Measurements from ENCODE around the gene ANKRD27. TPM values are rescaled to one million over a fixed set of nuclear protein-coding genes. Genes with fewer than 3 reads are reported as not detected.
A peak's percentile ranks its signal among the peaks of the same experiment; 100 is the strongest.

ANKRD27 gene
- polyA plus RNA-seq, 1 of the 3 experiments (the other 2 are of a cell fraction) = 16.5 TPM

DNA sequence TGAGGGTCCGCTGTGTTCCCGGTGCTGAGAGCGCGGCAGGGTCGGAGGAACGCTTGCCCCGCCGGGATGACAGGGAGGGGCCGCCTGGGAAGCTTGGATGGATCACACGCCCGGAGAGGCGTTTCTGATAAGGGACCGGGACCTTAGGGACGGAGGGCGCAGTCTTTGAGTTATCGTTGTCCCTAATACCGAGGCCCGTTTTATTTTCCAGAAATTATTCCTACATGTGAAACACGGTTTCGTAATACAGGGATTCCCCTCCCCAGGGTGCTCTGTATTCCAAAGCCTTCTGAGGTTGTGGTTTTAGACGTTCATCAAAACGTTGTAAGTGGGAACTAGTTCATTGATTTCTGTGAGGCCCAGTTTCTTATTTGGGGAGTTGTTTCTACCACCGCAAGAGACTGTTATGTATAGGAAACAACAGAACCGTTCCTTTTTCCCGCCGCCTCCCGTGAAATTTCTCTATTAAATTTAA, 93.2 kb downstream of the ANKRD27 start:
- ChIA-PET POLR2A (interaction anchor here (1.3 to 1.4 kb wide), 2 partner anchors 110 to 176 kb away, joined by 4 read pairs; partner anchors contain the start of genes DPY19L3 and NUDT19), CTCF (interaction anchor here (1.2 to 2.1 kb wide), 4 partner anchors 17 to 1912 kb away, joined by 4 to 7 read pairs (median 6); no protein-coding TSS in a partner anchor)
- Histone ChIP-seq H2AFZ (ENCODE audit: low read depth) (peak overlapping the region; percentile 72), H3K9me2 (no peaks in the 10 kb centered on the region), H3K4me1 (ENCODE audit: control insufficient read depth in 1 of 2, insufficient read depth in 2 of 2, low read depth in 1 of 2, low read length in 1 of 2) (peaks cover 5 to 6% of the 10 kb centered on the region in 2 experiments; a peak in 3 of 4 replicates), H3K4me2 (peak overlapping the region; percentile 97), H3K9me3 (no peaks in the 10 kb centered on the region), H3K27me3 (ENCODE audit: insufficient read depth) (no peaks in the 10 kb centered on the region), H3F3A (replicated peaks; ENCODE audit: insufficient read depth) (peaks cover 8% of the 10 kb centered on the region), H3K9ac (peak overlapping the region; percentile 90), H3K79me2 (ENCODE audit: insufficient read depth) (peaks cover 32% of the 10 kb centered on the region), H3K4me3 (ENCODE audit: low read depth in 2 of 2, low read length in 1 of 2) (peak overlapping the region; percentile 83 to 84), H3K27ac (ENCODE audit: low read depth in 2 of 2, low read length in 1 of 2) (peak overlapping the region; percentile 41 to 83; a peak in 3 of 4 replicates), H4K20me1 (ENCODE audit: insufficient read depth) (no peaks in the 10 kb centered on the region; the same call in 1 of the 2 replicates), H3K36me3 (replicated peaks in 1 of 2; ENCODE audit: control insufficient read depth in 1 of 2, insufficient read depth in 2 of 2, low read length in 1 of 2) (peaks cover 27 to 39% of the 10 kb centered on the region in 2 experiments)
- WGBS (ENCODE audit: low lambda C conversion rate) = 4% methylated on average over 17 of the region's 27 CpGs
- DNase-seq = peak; percentile 55
- TF ChIP-seq MXI1 (IDR thresholded peaks at IDR 0.05; ENCODE audit: low read depth, low read length) (no peak), SIN3A (IDR thresholded peaks at IDR 0.05; ENCODE audit: borderline replicate concordance, low read depth, low read length) (no peak)

DNA sequence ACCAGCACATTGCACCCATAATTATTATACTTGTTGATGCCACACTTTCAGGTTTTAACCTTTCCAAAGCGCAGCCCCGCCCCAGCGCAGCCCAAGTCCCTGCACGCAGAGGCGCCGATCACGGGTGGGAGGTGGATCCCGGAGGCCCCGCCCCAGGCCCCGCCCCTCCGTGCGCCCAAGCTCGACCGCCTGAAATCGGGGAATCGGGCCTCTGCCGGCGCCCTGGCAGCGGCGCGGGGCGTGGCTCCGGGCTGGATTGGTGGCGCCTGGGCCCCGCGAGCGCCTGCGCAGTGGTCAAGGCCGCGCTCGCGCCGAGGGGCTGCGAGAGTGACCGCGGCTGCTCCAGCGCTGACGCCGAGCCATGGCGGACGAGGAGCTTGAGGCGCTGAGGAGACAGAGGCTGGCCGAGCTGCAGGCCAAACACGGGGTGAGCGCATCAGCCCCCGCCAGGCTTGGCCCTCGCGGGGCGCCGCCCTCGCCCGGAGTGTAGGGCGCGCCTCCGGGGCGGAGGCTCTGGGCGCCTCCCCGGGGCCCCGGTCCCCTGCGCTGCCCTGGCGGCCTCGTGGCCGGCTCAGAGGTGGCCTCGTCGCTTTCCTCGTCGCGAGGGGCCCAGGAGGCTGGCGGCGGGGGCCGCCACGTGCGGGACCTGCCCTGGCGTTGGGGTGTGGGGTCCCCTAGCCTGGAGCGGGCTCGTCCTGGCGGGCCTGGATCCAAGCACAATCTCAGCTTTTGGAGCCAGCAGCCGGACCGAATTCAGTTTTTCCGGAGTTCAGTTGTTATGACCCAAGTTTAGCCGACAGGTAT, 93.9 kb downstream of the ANKRD27 start, which contains the start of gene PDCD5:
Gene PDCD5, plus strand, starts transcription at position 290 of the 804 bp plus-strand sequence. Its CDS starts 72 bp downstream, at position 362.
- peak; percentile 99 for DNase-seq
- no peaks in the 10 kb centered on the region for H3K27me3 ChIP-seq (ENCODE audit: insufficient read depth)
- H3K36me3 ChIP-seq (replicated peaks in 1 of 2; ENCODE audit: control insufficient read depth in 1 of 2, insufficient read depth in 2 of 2, low read length in 1 of 2) = peaks cover 20 to 32% of the 10 kb centered on the region in 2 experiments
- WGBS (ENCODE audit: low lambda C conversion rate) = 1% methylated on average over 10 of the region's 81 CpGs
- CTCF ChIA-PET = interaction anchor here (1.1 to 2.1 kb wide), 6 partner anchors 11 to 1911 kb away, joined by 3 to 14 read pairs (median 6); no protein-coding TSS in a partner anchor
- peak within 1 kb of the TSS; percentile 83 to 84 for H3K4me3 ChIP-seq (ENCODE audit: low read depth in 2 of 2, low read length in 1 of 2)
- H2AFZ ChIP-seq (ENCODE audit: low read depth) = peak within 1 kb of the TSS; percentile 97
- 0 out of 2 replicates have a peak, but pooled peaks have one; percentile 52 for TF ChIP-seq YY1 (IDR thresholded peaks at IDR 0.05; ENCODE audit: low read depth)
- no peak for TF ChIP-seq RCOR1 (IDR thresholded peaks at IDR 0.05; ENCODE audit: low read length)
- peak; percentile 72; the same call in 1 of the 2 replicates for TF ChIP-seq TAF1 (IDR thresholded peaks at IDR 0.05; ENCODE audit: borderline replicate concordance, low read depth, low read length)
- TF ChIP-seq CHD2 (IDR thresholded peaks at IDR 0.05; ENCODE audit: low read length, partially characterized antibody) = peak; percentile 29
- peak; percentile 33; the same call in 1 of the 2 replicates for TF ChIP-seq MXI1 (IDR thresholded peaks at IDR 0.05; ENCODE audit: low read depth, low read length)
- TF ChIP-seq EZH2phosphoT487 (IDR thresholded peaks at IDR 0.05; ENCODE audit: borderline replicate concordance, low read depth) = no peak
- TF ChIP-seq POLR2AphosphoS5 (IDR thresholded peaks at IDR 0.05; ENCODE audit: low read depth, low read length) = peak; percentile 90
- peak; percentile 93 for TF ChIP-seq NRF1 (IDR thresholded peaks at IDR 0.05; ENCODE audit: low read depth, low read length)
- no peaks in the 10 kb centered on the region for H3K9me2 ChIP-seq
- no peaks in the 10 kb centered on the region; the same call in 1 of the 2 replicates for H4K20me1 ChIP-seq (ENCODE audit: insufficient read depth)
- peaks cover 3% of the 10 kb centered on the region for H3F3A ChIP-seq (replicated peaks; ENCODE audit: insufficient read depth)
- peak within 1 kb of the TSS; percentile 90 for H3K9ac ChIP-seq
- POLR2A ChIA-PET = interaction anchor here (1.3 to 1.4 kb wide), 2 partner anchors 110 to 176 kb away, joined by 4 read pairs; partner anchors contain the start of genes DPY19L3 and NUDT19
- no peaks in the 10 kb centered on the region for H3K9me3 ChIP-seq
- H3K27ac ChIP-seq (ENCODE audit: low read depth in 2 of 2, low read length in 1 of 2) = peak within 1 kb of the TSS; percentile 41 to 83; a peak in 3 of 4 replicates
- peaks cover 5 to 6% of the 10 kb centered on the region in 2 experiments; a peak in 3 of 4 replicates for H3K4me1 ChIP-seq (ENCODE audit: control insufficient read depth in 1 of 2, insufficient read depth in 2 of 2, low read depth in 1 of 2, low read length in 1 of 2)
- peaks cover 32% of the 10 kb centered on the region for H3K79me2 ChIP-seq (ENCODE audit: insufficient read depth)
- H3K4me2 ChIP-seq = peak within 1 kb of the TSS; percentile 97

Data from SK-N-SH (cell line).